Hepatocyte (in vitro differentiated cells): Measurements from ENCODE around the gene FOXA2.

Experiments
- CTCF ChIP-seq: fragments of 200-600 bp; sonication (generic); IDR thresholded peaks from 2 replicates; pipeline ENCODE4 v1.5.1; 2016; ENCODE audit warnings: antibody characterized with exemption, mild to moderate bottlenecking; ENCODE audit not compliant: poor library complexity
- EZH2 ChIP-seq: fragments of 200-600 bp; sonication (generic); IDR thresholded peaks from 2 replicates; pipeline ENCODE4 v1.6.1; 2016; ENCODE audit warnings: antibody characterized with exemption, mild to moderate bottlenecking, borderline replicate concordance

GRCh38 chr20:22582964-22583772 is 1.2 kb downstream of the FOXA2 start:
- TF ChIP-seq CTCF: no peak
- peak; percentile 19 for TF ChIP-seq EZH2
